Limb (tissue), 2 donors: ENCODE measurements around the gene NAGPA.
"Not testable (repeated sequence)": the region's sequence is repeated elsewhere in the genome, so short reads cannot be mapped to it uniquely, and the experiment has no call there.

Experiments
- DNase-seq, 2 donors: peaks; one replicate each; pipeline ENCODE4 v3.0.0-alpha.2; 2016; ENCODE audit errors: extremely low spot score in 2 of 2

NAGPA gene

GRCh38 chr16:5033256-5034166, at the start of gene NAGPA:
Gene NAGPA (minus strand): TSS chr16:5033935. CDS start chr16:5033914, 21 bp downstream.
- DNase-seq = peak; percentile 86 to 94

GRCh38 chr16:5080996-5081395, 47.3 kb upstream of the NAGPA start:
- DNase-seq = not testable (repeated sequence)

GRCh38 chr16:5080461-5080860, 46.7 kb upstream of the NAGPA start:
- DNase-seq = not testable (repeated sequence)

GRCh38 chr16:5078626-5079025, 44.9 kb upstream of the NAGPA start:
- no peak for DNase-seq

GRCh38 chr16:5077304-5077703, 43.6 kb upstream of the NAGPA start:
- DNase-seq = no peak

GRCh38 chr16:5075637-5076036, 41.9 kb upstream of the NAGPA start:
- no peak for DNase-seq

- not testable (repeated sequence) for DNase-seq
Measured at GRCh38 chr16:5073771-5074170, 40.0 kb upstream of the NAGPA start.

GRCh38 chr16:5073279-5073629, 39.5 kb upstream of the NAGPA start:
- no peak for DNase-seq

- DNase-seq = no peak
Measured at GRCh38 chr16:5072334-5073278, 38.9 kb upstream of the NAGPA start.

GRCh38 chr16:5071681-5072333, 38.1 kb upstream of the NAGPA start, which contains the start of gene ALG1:
Gene ALG1 (plus strand): TSS chr16:5071843. CDS start chr16:5071850, 7 bp downstream.
- peak; percentile 91 to 92 for DNase-seq

GRCh38 chr16:5071341-5071680, 37.6 kb upstream of the NAGPA start:
- DNase-seq = no peak

- no peak for DNase-seq
Measured at GRCh38 chr16:5070431-5071186, 36.9 kb upstream of the NAGPA start.

GRCh38 chr16:5069854-5070253, 36.1 kb upstream of the NAGPA start:
- no peak for DNase-seq

- no peak for DNase-seq
Measured at GRCh38 chr16:5069048-5069447, 35.3 kb upstream of the NAGPA start.

- DNase-seq = no peak
Measured at GRCh38 chr16:5066511-5066910, 32.8 kb upstream of the NAGPA start.

- DNase-seq = no peak
Measured at GRCh38 chr16:5065813-5066212, 32.1 kb upstream of the NAGPA start, which contains the start of gene C16orf89. Gene C16orf89 (minus strand): TSS chr16:5065956. CDS start chr16:5065908, 48 bp downstream.

- DNase-seq = no peak
Measured at GRCh38 chr16:5065326-5065725, 31.6 kb upstream of the NAGPA start.

GRCh38 chr16:5064915-5065314, 31.2 kb upstream of the NAGPA start:
- peak in 1 of 2 donors; percentile 58 for DNase-seq

GRCh38 chr16:5062790-5063765, 29.3 kb upstream of the NAGPA start:
- DNase-seq = no peak

- DNase-seq = no peak
Measured at GRCh38 chr16:5062051-5062450, 28.3 kb upstream of the NAGPA start.
